G401 (cell line): ENCODE results near the gene SLC22A5. TPM values are rescaled to one million over a fixed set of nuclear protein-coding genes. Genes with fewer than 3 reads are reported as not detected.

ENCODE experiments used
- DNase-seq: peaks from one replicate; pipeline ENCODE4 v3.0.0-alpha.2; 2015; ENCODE audit warnings: low spot score
- in situ Hi-C: cut with HindIII; loops from 2 replicates; pipeline ENCODE4 v1.10.0; 2016; ENCODE audit warnings: low sequenced_read_pairs, mixed read lengths
- total RNA-seq: library from RNA; depleted of rRNA; stranded (reverse); fragments of >200 nt; shearing (Covaris generic); gene quantifications from 2 replicates; pipeline ENCODE4 v1.2.3, GENCODE V29; 2014

The SLC22A5 gene
- total RNA-seq, 1 experiment from 2014 or later: 5.3 TPM

DNA sequence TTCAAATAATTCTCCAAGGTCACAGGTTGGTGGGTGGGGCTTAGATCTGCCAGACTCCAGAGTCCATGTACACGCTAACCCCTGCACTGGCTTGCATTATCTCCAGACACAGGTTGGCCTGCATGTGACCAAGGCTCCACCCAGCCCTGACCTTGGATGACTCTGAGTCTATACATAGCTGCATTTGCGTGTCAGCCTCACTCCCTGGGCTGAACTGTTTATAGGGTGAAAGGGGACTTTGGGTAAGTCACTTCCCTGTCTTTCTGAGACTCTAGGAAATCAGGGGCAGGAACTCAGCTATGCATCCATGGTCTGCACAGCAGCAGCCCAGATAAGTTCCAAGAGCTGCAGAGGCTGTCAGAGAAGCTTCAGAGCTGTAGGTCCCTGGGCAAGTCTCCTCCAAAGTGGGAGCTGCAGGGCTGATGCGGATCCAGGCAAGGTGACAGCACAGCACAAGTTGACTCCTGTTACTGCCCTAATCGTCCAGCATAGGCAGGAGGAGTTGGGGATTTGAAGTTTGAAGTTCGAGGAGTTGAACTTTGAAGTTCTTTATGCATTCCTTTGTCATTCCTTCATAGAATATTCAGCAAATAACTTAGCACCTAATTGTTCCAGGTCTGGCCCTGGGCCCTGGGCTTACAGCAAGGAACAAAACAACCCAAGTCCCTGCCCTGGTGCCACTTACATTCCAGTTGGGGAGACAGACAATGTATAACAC is 53.4 kb downstream of the SLC22A5 start:
- DNase-seq: no peak
- in situ Hi-C loops: no loop called here

DNA sequence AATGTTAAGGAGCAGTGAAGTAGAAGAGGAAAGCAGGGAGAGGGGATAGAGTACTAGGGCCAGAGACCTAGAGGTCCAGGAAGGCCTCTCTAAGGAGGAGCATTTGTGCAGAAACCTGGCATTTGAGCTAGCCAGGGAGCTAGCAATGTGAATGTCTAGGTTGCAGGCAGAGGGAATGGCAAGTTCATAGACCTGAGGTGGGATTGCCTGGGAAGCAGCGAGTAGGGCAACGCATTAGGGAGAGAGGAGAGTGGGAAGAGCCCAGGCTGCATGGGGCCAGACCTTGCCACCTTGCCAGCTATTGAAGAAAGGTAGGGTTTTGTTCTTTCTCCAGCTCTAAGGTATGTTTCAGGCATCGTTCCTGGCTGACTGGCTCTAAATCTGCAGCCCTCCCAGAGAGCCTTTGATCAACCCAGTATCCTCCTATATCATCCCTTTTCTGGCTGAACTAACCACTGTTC is 54.0 kb downstream of the SLC22A5 start:
- no peak for DNase-seq
- in situ Hi-C loops: no loop called here

DNA sequence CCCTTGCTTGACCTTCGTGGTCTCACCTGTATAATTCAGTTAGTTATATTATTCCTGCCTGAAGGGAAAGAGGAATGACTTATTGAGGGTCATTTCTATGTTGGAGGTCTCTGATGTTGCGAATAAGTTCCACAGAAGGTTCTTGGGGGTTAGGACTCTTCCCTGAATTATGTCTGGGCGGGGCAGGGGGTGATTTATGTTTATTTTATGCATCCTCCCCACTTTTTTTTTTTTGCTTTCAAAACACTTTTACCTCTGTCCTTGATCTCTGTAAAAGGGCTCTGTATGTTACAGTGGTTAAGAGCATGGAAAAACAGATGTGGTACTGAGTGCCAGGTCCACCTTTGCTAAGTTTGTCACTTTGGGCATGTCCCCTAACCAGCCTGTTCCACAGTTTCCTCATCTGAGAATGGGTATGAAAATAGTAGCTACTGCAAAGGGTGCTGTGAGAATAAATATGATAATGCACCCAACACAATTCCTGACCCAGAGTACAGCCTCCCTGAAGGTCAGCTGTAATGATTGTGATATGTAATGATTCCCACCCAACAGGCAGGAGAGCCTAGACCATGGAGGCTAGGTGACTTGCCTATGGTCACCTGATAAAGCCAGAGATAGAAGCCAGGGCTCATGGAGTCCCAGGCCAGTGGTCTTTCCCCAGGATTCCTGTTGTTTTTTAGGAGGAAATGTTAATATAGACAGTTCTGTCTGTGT is 54.8 kb downstream of the SLC22A5 start:
- DNase-seq: no peak
- in situ Hi-C loops: no loop called here

DNA sequence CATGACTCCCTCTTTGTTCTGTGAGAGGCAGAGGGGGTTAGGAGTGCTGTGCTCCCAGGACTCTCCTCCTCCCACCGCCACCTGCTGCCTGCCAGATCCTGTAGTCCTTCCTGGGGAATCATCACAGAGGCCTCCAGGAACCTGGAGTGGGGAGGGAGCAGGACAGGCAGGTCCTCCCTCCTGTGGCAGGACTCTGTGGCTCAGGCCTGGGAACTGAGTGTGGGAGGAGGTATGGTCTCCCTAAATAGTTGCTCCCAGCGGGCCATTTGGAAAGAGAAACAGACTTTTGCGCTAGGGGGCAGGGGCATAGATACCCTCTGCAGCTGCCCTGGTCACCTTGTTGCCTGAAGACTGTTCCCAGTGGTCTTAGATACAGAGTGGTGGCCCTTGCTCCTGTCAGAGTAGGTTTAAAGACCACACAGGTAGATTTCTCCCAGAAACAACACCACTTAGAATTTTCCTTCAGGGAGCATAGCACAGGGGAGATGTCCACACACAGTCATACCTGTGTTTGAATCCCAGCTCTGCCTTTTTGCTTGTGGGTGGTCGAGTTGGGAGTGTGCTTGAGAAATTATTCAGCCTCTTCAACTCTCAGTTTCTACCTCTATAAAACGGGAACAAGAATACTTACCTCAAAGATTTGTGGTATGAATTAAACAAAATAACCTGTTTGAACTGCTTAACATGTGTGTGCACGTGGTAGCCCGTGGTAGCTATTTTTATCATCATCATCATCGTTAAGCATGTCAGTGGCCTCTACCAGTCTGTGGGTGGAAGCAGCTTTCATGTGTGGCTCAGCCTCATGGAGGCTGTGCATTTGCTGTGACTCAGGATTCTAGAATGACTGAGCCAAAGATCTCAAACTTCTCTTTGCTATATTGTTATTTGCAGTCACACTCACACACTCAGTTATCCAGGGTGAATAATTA is 55.8 kb downstream of the SLC22A5 start:
- in situ Hi-C loops: no loop called here
- DNase-seq: no peak

DNA sequence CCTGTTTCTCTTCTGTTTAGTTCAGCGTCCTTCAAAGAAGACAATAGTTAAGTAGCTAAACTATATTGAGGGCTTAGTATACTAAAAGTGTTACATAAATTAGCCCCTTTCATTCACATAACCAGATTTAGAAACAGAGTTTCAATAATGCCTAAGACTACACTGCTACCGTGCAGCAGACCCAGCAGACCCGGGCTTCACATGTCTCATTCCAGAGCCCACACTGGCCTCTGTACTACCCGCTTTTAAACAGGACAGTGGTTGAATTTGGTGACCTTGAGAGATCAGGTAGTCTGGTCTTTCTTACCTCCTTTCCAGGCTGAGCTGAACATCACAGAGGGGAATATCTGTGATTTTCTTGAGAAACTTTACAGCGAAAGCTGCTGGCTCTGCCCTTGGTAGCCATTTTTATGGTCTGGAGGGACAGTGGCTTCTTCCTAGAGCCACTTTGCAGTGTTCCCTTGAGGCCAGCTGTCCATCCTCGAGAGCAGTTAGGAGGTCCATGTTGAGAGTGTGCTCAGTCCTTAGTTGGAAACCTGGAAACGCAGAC is 56.5 kb downstream of the SLC22A5 start:
- in situ Hi-C loops: no loop called here
- DNase-seq: no peak

DNA sequence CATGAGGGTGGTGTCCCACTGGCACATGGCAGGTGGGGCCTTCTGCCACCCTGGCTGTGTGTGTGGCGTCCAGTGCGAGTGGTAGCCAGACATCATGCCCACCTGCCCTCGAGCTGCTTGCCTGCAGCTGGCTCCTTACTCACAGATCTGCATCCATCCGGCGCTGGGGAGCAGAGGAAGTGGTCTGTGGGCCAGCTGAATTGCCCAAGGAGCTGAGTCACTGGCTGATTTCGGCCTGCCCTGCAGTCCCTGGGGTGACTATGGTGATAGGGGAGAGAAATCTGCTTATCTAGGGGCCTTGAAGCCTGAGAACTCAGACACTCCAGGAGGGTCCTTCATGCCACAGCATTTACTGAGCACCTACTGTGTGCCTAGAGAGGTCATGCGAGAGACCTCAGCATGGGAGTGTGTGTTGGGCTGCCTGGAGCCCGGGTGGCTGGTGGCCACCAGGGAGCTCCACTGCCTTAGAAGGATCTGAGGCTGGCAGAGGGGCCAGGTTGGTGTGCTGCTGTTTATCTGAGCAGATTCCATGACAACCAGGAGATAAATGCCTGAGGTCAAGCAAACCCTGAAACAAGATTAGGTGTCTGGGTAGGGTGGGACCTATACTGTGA is 57.1 kb downstream of the SLC22A5 start:
- in situ Hi-C loops: no loop called here
- DNase-seq: no peak

DNA sequence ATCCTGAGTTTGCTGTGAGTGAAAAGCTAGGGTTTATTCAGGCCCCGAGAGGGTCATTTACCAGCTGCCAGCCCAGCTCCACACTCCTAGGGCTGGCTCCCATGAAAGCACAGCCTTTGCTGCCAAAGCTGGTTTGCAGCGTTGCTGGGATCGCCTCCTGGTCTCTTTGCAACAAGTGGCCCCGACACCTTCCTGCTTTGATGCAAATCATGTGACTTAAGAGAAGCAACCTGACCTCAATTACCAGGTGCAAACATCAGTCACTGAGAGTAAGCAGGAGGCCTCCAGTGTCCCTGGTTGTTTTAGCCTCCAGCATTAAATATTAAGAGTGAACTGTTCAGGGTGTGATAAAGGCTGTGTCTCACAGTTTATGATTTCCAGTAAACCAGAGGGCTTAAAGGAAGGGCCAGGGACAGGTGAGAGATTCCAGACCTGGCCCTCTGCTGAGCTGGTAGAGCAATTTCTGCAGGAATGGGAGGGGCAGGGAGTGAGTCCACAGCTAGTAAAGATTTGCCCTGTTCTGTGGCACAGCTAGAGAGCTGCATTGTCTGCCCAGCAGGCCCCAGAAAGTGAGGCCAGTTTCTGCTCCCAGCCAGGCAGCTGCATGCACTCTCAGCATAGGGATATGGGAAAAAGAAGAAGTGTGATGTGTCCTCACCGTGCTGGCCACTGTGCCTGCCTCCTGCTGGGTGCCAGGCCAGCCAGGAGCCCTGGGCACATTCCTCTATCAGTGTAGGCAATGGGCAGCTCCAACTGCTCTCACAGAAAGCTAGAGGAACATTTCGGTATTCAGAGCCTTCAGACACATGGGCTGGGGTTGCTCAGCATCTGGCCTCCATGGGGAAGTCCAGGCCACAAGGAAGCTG is 58.0 kb downstream of the SLC22A5 start:
- in situ Hi-C loops: no loop called here

DNA sequence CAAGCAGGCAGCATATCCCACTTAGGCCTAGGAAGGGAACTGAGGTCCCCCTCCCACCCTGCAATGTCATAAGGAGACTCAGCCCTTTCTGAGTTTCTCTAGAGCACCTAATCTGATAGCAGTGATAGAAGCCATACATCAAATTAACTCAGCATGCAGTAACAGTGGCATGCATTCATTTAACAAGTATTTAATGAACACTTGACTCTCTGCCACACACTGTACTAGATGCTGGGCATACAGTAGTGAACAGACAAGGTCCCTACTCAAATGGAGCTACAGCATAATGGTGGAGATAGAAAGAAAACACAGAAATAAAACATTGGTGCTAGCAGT is 58.6 kb downstream of the SLC22A5 start:
- no peak for DNase-seq
- in situ Hi-C loops: no loop called here

More for the DNA sequence above, 58.0 kb downstream of the SLC22A5 start:
- DNase-seq: peak; percentile 49

DNA sequence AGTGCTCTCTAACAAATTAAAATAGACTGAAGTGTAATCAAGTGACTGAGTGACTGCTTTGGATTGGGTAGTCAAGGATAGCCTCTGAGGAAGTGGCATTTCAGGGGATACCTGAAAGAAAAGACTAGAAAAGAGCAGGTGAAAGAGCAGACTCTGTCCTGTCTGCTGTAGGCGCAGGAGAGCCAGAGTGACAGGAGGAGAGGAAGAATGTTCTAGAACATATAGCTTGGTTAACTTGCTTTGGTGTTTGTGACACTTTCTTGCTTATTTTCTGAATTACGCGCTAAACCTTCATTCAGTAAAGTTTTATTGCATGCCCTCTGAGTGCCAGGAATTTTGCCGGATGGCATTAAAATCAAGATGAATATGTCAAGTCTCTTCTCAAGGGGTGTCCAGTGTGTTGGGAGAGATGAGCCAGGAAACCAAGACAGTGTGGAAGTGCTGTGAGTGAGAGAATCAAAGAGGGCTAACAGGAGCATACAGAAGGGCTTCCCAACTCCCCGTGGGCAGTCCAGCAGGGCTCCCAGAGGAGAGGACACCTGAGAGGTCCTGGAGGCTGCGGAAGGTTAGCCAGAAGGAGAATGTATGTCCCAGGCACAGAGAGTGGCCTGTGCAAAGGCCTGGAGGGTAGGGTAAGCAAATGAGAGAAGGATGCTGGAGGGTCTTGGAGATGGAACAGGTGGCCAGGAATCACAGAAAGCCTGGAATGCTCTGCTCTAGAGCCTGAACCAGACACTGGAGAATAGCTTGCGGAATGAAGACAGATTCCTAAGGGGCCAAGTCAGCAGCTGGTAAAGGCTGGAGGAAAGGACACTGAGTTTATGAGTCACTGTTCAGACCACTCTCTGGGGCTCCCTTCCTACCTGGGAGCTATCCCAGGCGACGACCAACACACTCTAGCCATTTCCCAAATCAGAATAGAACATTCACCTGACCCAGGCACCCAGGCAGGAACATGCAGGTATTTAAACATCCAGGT is 59.3 kb downstream of the SLC22A5 start:
- DNase-seq: no peak
- in situ Hi-C loops: no loop called here

DNA sequence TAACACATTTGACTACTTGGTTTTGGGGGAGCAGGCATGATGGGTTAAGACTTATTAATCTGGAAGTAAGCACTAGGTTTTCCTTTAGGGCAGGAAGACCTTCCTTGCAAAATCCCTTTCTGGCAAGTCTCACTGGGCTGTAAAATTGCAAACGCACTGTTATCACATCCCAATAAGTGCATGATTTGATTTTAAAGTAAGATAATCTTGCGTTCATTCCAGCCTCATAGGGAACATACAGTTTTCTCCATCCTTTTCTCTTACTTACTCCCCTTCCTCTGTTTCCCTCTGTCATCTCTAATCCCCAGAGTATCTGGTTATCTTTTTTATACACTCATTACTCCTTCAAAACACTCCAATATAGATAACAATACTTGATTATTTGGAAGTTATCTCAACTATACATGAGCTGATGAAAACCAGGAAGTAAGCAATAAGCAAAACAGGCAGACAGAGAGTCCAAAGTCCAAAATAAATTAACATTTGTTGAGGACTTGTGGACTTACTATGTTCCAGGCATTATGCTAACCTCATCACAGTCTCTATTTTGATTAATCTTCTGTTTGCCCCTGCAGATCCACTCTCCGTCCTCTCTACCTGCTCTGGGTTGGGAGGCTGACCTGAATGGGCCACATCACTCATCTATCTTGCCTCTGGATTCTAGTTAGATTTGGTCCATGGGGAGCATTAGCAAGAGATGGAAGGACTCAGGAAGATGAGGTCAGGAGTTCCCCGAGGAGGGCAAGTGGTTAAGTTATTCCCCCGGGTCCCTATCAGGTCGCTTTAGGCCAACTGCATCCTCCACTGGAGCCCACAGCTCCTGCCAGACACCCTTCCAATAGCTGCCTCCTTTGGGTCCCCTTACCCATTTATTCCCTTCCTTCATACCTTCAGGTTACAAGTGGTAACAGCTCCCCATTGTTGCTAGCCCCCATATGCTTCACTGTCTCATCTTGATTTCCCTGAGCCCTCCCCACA is 60.2 kb downstream of the SLC22A5 start:
- no peak for DNase-seq
- in situ Hi-C loops: no loop called here

DNA sequence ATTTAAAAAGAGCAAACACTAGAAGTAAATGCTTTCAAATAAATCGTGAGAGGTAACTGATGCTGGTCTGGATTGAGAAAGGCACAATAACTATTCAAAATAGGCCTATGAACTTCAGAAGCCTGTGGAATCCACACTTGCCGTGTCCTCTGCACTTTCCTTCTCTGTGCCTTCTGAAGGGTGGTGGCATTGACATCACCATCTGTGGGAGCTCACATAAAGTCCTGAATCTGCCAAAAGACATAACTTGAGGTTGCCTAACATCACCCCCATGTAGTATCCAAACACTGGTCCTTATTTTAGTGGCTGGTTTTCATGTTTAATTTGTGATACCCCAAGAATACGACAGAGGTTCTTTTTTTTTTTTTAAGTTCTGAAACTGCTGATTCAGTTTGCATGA is 61.2 kb downstream of the SLC22A5 start:
- in situ Hi-C loops: no loop called here

DNA sequence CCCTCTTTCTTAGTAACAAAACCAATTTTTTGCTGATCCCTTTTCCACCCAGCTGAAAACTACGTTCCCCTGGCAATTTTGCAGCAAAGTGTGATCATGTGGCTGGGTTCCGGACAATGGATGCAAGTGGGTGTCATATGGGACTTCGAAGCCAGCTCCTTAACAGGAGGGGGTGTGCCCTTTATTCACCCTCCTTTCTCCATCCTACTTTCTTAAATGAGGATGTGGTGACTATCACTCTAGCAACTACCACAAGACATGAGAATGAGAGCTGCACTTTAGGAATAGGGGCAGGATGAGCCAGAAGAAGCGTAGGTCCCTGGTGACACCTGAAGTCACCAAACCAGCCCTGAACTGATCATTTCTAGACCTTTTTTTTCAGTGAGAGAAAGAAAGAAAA is 62.1 kb downstream of the SLC22A5 start:
- in situ Hi-C loops: no loop called here
- DNase-seq: no peak

More for the DNA sequence above, 61.2 kb downstream of the SLC22A5 start:
- no peak for DNase-seq

DNA sequence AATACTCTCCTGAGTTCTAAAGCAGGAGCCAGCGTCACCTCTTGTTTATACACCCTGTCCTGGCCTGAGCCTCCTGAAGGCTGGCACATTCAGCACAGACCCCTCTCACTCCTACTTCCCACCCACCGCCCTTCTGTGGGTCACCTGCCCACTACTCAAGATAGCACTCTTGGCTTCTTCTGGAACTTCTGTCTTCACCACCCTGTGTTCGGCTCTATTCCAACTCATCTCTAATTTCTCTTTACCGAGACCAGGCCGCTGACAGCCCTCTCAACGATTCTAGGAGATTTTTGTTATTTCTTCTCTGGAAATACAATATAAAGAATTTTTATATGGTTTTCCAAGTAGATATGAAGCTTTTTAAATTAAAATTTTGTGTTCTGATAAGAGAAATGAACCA is 63.6 kb downstream of the SLC22A5 start:
- DNase-seq: no peak
- in situ Hi-C loops: no loop called here

DNA sequence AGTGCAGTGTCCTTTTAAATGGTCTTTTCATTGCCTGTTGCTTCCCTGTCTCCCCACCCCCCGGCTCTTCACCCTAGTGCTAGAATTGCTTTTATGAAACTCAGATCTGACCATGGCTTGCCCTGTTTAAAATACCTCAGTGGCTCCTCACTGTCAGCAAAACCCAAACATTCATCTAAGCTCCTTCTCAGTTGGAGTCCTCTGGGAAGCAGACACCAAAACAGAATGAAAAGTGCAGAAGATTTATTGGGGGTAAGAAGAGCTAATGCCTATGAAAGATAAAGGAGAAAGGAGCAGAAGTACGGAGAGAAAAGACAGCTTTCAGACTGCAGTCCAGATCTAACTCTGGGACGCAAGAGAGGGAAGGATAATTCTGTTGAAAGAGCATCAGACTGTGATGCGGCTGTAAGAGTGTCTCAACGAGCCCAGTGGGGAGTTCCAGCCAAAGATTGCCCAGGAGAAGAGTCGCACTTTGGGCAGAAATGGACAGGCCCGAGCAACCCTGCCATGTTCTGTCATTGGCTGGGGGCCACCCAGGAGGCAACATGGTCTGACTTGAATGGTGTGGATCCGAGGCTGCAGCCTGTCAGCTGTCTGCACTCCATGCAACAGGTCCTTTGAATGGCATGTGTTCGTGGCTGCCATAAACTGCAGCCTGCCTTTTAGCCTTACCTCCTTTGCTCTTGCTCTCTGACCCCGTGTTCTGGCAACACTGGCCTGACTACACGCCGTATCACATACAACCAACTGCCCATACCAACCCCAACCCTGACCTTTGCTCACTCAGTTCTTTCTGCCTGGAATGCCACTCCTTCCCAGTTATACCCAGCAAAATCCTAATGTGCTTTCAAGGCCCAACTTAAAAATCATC is 65.1 kb downstream of the SLC22A5 start:
- in situ Hi-C loops: no loop called here
- no peak for DNase-seq

DNA sequence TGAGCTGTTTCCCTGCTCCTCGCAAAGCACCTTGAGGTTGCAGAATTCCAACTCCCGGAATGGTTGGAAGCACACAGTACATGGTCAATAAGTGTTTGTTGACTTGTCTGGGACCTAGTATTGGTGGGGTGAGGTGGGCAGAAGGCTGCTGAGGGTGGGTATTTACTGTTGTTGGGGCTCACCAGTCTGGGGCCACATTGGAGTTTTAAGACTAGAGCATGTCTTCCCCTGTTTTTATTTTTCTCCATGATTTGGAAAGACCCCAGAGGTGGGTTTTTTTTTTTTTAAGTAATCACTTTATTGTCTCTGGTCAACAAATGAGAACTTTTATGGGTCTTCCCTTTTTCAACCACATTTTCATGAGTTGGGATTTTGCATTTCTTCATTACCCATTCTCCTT is 65.9 kb downstream of the SLC22A5 start:
- in situ Hi-C loops: no loop called here
- DNase-seq: no peak
